ENCODE measurements around the gene OLFML1.

GRCh38 chr11:7546324-7546791, 61.1 kb downstream of the OLFML1 start:
- TF ChIP-seq POLR2A (IDR thresholded peaks at IDR 0.05; ENCODE audit: low read length), result no peak
- TF ChIP-seq MAX (IDR thresholded peaks at IDR 0.05), result no peak
